ENCODE results near the gene VWA8.
"Not testable (repeated sequence)": the region's sequence is repeated elsewhere in the genome, so short reads cannot be mapped to it uniquely, and the experiment has no call there.

The VWA8 gene

GRCh38 chr13:41554626-41555386, 406.1 kb downstream of the VWA8 start:
- ATAC-seq (peak; percentile 98), DNase-seq (peak; percentile 44)

- DNase-seq (no peak), ATAC-seq (peak; percentile 9)
Measured at GRCh38 chr13:41554180-41554579, 406.7 kb downstream of the VWA8 start.

DNA sequence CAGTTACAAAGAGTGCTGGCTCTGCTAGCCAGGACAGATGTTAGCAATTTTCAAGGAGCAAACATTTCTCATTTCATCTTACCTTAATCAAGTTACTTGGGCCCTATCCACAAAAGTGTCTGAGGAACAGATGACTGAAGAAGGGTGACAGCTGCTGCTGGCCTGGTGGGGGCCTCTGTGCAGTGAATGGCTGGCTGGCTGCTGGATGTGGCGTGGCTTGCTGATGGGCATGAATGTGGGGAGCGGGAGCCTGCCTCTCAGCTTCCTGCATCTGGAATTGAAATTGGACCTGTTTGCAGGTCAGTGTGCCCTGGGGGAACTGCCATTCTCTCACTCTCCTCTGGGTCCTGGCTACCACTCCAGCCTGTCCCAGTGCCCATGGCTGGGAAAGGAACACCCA, 408.9 kb downstream of the VWA8 start:
- DNase-seq (no peak), ATAC-seq (no peak)

GRCh38 chr13:41550276-41550675, 410.6 kb downstream of the VWA8 start:
- ATAC-seq (no peak), DNase-seq (no peak)

DNA sequence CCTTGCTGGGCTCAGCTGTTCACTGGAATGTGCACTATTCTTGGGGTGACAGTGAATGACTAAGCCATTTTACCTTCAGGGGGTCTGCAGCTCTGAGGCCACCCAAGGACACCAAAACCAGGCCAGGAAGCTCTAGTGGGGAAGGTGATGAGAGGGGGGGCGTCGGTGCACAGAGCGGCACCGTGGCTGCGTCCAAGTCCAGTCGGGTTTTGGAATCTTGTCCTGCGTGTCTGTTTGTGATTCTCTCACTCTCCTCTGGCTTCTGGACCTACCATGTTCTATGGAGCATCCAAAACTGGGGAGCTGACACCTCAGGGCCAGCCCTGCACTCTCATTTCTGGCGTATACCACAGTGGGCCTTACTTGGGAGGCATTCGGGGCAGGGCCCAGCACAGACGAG, 411.4 kb downstream of the VWA8 start:
- DNase-seq (no peak), ATAC-seq (no peak)

- ATAC-seq (no peak), DNase-seq (no peak)
Measured at GRCh38 chr13:41548910-41549309, 412.0 kb downstream of the VWA8 start.

GRCh38 chr13:41548031-41548430, 412.9 kb downstream of the VWA8 start:
- ATAC-seq (no peak), DNase-seq (no peak)

- DNase-seq: no peak
- ATAC-seq: no peak
Measured at GRCh38 chr13:41547251-41548000, 413.5 kb downstream of the VWA8 start.

GRCh38 chr13:41546372-41547190, 414.3 kb downstream of the VWA8 start:
- ATAC-seq: peak; percentile 83
- DNase-seq: peak; percentile 57

GRCh38 chr13:41545432-41545707, 415.5 kb downstream of the VWA8 start:
- peak; percentile 43 for ATAC-seq

DNA sequence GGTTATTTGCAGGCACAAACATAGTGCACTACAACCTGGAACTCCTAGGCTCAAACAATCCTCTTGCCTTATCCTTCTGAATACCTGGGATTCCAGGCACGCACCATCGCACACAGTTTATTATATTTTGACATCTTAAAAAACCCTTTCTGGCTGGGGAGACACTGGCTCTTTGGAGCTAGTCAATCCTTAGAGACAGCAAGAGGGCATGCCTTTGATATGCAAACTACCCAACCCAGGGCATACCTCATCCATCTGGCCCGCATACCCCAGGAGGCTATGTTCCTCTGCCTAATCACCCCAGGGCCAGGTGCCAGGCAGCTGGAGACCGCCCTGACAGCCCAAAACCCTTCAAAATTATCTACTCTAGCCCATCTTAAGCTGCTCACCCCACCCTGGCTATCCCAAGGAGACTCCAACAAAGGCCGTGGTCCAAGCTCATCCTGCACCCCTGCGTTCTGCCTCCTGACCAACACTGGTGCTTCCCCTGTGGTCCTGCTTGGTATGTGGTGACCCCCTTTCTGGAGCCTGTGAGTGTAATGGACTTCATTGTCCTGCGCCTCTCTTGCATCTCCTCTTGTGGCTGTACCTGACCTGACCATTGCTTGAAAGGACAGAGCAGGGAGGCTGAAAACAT, 417.1 kb downstream of the VWA8 start:
- ATAC-seq (no peak), DNase-seq (no peak)

More at GRCh38 chr13:41545432-41545707, 415.5 kb downstream of the VWA8 start:
- DNase-seq: no peak

- not testable (repeated sequence) for ATAC-seq, DNase-seq
Measured at GRCh38 chr13:41542799-41543198, 418.1 kb downstream of the VWA8 start.

DNA sequence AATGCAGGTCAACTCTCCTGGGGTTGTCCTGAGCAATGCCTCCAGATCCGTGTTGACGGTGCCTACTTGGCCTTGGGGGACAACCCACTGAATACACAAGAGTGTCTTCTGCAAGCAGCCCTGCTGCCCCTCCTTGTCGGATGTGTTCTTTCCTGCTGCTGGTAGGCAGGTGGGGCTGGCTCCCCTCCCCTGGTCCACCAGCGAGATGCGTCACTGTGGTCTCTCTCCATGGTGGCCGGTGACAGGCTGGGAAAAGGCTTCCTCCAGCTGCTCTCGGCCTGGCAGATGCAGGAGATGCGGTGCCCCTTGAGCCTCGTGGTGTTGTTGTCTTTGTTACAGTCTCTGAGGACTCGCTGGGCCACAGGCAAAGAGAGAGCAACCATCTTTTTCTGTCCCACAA, 418.6 kb downstream of the VWA8 start:
- no peak for DNase-seq
- ATAC-seq: no peak

GRCh38 chr13:41541142-41541938, 419.6 kb downstream of the VWA8 start:
- no peak for DNase-seq
- ATAC-seq: no peak

DNA sequence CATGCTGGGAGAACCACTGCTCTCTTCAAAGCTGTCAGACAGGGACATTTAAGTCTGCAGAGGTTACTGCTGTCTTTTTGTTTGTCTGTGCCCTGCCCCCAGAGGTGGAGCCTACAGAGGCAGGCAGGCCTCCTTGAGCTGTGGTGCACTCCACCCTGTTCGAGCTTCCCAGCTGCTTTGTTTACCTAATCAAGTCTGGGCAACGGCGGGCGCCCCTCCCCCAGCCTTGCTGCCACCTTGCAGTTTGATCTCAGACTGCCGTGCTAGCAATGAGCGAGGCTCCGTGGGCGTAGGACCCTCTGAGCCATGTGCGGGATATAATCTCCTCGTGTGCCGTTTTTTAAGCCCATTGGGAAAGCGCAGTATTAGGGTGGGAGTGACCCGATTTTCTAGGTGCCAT, 420.7 kb downstream of the VWA8 start:
- not testable (repeated sequence) for ATAC-seq, DNase-seq

DNA sequence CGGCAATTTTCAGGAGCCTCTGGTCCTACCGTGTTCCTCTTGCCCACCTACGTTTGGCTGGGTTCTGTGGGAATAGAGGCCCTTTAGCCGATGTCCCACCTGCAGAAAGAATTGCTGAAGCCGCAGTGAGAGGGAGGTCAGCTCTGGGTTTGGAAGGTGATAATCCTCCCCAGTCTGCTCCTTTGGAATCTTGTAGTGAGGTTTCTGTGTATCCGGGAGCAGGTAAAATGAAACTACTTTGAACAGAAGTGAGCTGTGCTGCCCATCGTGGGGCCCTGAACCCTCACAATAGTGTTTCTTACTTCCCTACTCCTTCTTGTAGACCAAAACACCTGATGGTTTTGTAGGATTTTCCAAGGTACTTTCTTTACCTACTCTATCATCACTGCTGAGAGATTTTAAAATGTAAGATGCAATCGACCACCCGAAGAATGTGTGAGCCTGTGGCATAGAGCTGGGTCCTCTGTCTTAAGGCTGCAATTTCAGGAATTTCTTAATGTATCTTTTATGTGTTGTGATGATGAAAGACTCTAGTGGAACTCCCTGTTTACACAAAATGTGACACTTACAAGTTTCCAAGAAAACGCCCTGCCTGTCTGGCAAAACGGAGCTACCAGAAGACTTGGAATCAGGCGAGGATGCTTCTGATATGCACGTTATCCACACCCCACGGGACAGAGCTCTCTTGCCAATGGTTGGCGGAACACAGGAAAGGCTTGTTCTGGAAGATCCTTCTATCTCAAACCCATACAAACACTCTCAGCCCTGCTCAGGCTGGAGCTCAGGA, 427.4 kb downstream of the VWA8 start:
- ATAC-seq (no peak), DNase-seq (no peak)

- DNase-seq (no peak), ATAC-seq (no peak)
Measured at GRCh38 chr13:41528021-41528420, 432.9 kb downstream of the VWA8 start.

GRCh38 chr13:41520660-41521630, 440.0 kb downstream of the VWA8 start:
- ATAC-seq (peak; percentile 66), DNase-seq (no peak)

DNA sequence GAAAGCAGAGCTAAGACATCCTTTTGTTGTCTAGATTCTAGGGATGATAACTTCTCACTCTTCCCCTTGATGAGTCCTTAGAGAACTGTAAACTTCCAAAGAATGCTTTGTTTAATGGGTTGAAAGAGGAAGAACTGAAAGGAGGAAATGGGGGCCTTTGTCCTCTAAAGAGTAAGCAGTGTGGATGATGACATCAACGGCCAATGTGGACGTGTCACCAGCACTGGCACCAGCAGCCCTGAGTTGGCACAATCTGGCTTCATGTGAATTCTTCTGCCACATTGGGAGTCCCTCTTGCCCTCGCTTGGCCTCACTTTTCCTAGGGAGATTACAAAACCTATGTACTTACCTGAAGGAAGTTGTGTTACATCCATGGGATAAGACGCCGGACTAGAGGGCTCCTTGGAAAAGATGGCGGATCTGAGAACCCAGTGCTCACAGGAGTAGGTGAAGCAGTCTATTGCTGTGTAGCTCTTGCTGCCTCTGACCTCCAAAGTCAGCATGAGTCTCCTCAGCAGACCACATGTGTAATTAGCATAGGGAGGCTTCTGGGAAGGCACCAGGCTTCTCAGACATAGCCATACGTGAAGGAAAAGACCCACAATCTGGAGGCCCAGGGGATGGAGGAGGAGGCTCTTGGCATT, 440.8 kb downstream of the VWA8 start:
- DNase-seq (no peak), ATAC-seq (peak; percentile 62)
